ENCODE results near the gene NFIX. TPM values are rescaled to one million over a fixed set of nuclear protein-coding genes. Genes with fewer than 3 reads are reported as not detected.
A peak's percentile ranks its signal among the peaks of the same experiment; 100 is the strongest.

NFIX gene
- total RNA-seq, 4 donors from 2014 or later, result 126 to 223 (median 176) TPM

GRCh38 chr19:13044231-13044836, 49.1 kb downstream of the NFIX start:
- no peak for DNase-seq (ENCODE audit: low spot score in 2 of 2)
- Histone ChIP-seq H3K27me3 (no peaks in the 10 kb centered on the region), H3K4me1 (peaks cover 92% of the 10 kb centered on the region), H3K36me3 (no peaks in the 10 kb centered on the region), H3K9me3 (no peaks in the 10 kb centered on the region), H3K27ac (peak overlapping the region; percentile 68), H3K4me3 (no peak overlapping the region)
- TF ChIP-seq POLR2AphosphoS5 (IDR thresholded peaks at IDR 0.05) (no peak), POLR2A (IDR thresholded peaks at IDR 0.05) (no peak), CTCF (IDR thresholded peaks at IDR 0.05) (no peak), EP300 (IDR thresholded peaks at IDR 0.05) (no peak)
- WGBS, result 57% methylated on average over 13 of the region's 13 CpGs

- Histone ChIP-seq H3K27ac (peak overlapping the region; percentile 68), H3K4me1 (peaks cover 92% of the 10 kb centered on the region)
- WGBS, result 54% methylated on average over 4 of the region's 4 CpGs
These were observed 50.5 kb downstream of the NFIX start for GRCh38 chr19:13045812-13046211.

GRCh38 chr19:13047374-13047773, 52.1 kb downstream of the NFIX start:
- H3K4me3 ChIP-seq, result no peak overlapping the region
- peaks cover 96% of the 10 kb centered on the region for H3K4me1 ChIP-seq
- no peaks in the 10 kb centered on the region for H3K27me3 ChIP-seq
- DNase-seq (ENCODE audit: low spot score in 2 of 2), result no peak
- 62% methylated on average over 5 of the region's 7 CpGs for WGBS
- TF ChIP-seq POLR2AphosphoS5 (IDR thresholded peaks at IDR 0.05) (no peak), CTCF (IDR thresholded peaks at IDR 0.05) (no peak), POLR2A (IDR thresholded peaks at IDR 0.05) (no peak), EP300 (IDR thresholded peaks at IDR 0.05) (no peak)
- H3K36me3 ChIP-seq, result no peaks in the 10 kb centered on the region
- H3K9me3 ChIP-seq, result no peaks in the 10 kb centered on the region
- peak overlapping the region; percentile 48 for H3K27ac ChIP-seq

More at GRCh38 chr19:13045812-13046211, 50.5 kb downstream of the NFIX start:
- Histone ChIP-seq H3K9me3 (no peaks in the 10 kb centered on the region), H3K4me3 (no peak overlapping the region), H3K36me3 (no peaks in the 10 kb centered on the region), H3K27me3 (no peaks in the 10 kb centered on the region)
- TF ChIP-seq POLR2A (IDR thresholded peaks at IDR 0.05) (no peak), EP300 (IDR thresholded peaks at IDR 0.05) (no peak), POLR2AphosphoS5 (IDR thresholded peaks at IDR 0.05) (no peak), CTCF (IDR thresholded peaks at IDR 0.05) (no peak)
- no peak for DNase-seq (ENCODE audit: low spot score in 2 of 2)

- TF ChIP-seq POLR2A (IDR thresholded peaks at IDR 0.05), result no peak
- TF ChIP-seq POLR2AphosphoS5 (IDR thresholded peaks at IDR 0.05), result no peak
- TF ChIP-seq CTCF (IDR thresholded peaks at IDR 0.05), result no peak
- no peak for TF ChIP-seq EP300 (IDR thresholded peaks at IDR 0.05)
- no peaks in the 10 kb centered on the region for H3K27me3 ChIP-seq
- H3K27ac ChIP-seq, result peak overlapping the region; percentile 92
- no peak overlapping the region for H3K4me3 ChIP-seq
- H3K36me3 ChIP-seq, result no peaks in the 10 kb centered on the region
- H3K4me1 ChIP-seq, result peaks cover 96% of the 10 kb centered on the region
- 41% methylated on average over 4 of the region's 4 CpGs for WGBS
- DNase-seq (ENCODE audit: low spot score in 2 of 2), result no peak
- H3K9me3 ChIP-seq, result no peaks in the 10 kb centered on the region
These were observed 55.0 kb downstream of the NFIX start for GRCh38 chr19:13050274-13050673.

- H3K27ac ChIP-seq, result peak overlapping the region; percentile 92
- no peaks in the 10 kb centered on the region for H3K36me3 ChIP-seq
- H3K27me3 ChIP-seq, result no peaks in the 10 kb centered on the region
- no peaks in the 10 kb centered on the region for H3K9me3 ChIP-seq
- H3K4me3 ChIP-seq, result peak overlapping the region; percentile 11
- no peak for TF ChIP-seq POLR2A (IDR thresholded peaks at IDR 0.05)
- no peak for TF ChIP-seq CTCF (IDR thresholded peaks at IDR 0.05)
- no peak for TF ChIP-seq EP300 (IDR thresholded peaks at IDR 0.05)
- no peak for TF ChIP-seq POLR2AphosphoS5 (IDR thresholded peaks at IDR 0.05)
- 5% methylated on average over 23 of the region's 23 CpGs for WGBS
- DNase-seq (ENCODE audit: low spot score in 2 of 2), result no peak
- H3K4me1 ChIP-seq, result peaks cover 97% of the 10 kb centered on the region
These were observed 56.4 kb downstream of the NFIX start for GRCh38 chr19:13051557-13052165.
